CD4-positive, alpha-beta T cell treated with Interleukin-4 for 1 hour (primary cell): Measurements from ENCODE around the gene PAX8.

Source experiments
- DNase-seq, 2 donors: peaks; one replicate each; pipeline ENCODE4 v3.0.0-alpha.2; 2020 to 2022

The PAX8 gene

DNA sequence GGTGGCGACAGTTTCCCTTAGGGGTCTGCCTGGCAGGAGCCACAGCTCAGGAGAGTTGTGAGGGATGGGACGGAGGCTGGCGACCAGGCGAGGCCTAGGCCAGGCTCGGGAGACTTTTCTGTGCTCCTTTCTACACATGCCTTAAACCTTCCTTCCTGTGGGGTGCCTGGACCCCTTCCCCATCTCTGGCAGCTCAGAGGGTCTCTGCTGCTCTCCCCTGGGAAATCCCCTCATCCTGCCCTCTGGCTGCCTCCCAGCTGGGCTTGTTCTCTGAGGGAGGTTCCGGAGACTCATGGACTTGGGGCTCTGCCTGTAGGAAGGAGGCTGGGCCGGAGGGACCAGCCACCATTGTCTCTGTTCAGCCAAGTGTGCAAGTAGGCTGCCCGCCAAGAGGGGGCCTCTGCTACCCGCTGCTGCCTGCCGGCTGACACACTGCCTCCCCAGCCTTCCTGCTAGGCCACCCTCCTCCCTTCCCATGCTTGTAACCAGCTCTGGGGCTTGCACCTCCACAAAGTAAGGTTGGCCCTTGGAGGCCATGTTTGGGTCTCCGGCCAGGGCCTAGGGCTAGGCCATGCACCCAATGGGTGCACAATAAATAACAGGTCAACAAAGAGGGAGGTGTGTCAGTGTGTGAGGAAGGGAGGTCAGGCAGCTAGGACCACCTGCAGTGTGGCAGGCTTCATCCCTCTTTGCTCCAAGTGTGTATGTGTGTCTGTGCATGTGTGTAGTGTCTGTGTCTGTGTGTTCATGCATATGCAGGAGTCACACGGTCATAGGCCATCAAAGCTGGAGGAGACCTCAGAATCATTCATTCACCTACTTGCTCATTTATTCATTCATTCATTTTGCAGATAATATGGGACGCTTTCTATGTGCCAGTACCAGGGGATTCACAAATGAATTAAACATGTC, 76.2 kb downstream of the PAX8 start:
- no peak for DNase-seq

DNA sequence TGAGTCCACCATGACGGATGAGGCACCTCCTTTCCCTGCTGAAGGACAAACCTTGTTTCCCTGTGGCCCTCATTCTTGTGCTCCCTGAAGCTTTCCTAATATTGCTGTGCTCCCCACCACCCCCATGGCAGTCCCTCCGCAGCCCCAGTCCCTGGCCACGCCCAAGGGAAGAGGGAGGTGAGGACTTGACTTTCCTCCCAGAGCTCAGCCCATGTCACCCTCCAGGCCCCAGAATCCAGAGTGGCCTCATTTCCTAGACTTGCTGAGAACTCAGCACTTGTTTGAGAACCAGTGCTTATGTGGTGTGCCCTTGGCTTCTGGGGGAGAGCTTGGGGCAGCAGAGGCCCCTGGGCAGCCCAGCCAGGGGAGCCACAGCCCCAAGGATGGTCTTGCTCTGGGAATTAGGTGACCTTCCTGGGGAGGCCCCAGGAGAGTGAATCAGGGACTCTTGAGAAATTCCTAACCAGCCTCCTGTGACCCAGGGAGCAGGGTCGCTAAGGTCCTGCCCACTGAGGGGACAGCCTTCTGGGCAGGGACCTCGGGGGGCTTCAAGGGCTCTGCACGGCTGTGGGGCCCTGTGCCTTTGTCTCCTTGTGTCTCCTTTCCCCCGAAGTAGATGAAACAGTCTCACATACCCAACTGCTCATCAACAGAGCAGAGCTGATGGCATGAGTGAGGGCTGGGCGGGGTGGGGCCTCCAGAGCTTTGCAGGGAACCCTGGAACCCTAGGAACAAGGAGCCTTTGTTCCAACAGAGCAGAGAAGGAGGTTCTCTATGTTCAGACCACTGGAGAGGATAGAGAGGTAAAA, 77.0 kb downstream of the PAX8 start:
- DNase-seq = no peak

GRCh38 chr2:113200736-113201490, 77.8 kb downstream of the PAX8 start:
- no peak for DNase-seq

GRCh38 chr2:113200236-113200635, 78.5 kb downstream of the PAX8 start:
- DNase-seq = no peak

GRCh38 chr2:113198790-113199612, 79.7 kb downstream of the PAX8 start:
- DNase-seq = peak; percentile 60 to 79

DNA sequence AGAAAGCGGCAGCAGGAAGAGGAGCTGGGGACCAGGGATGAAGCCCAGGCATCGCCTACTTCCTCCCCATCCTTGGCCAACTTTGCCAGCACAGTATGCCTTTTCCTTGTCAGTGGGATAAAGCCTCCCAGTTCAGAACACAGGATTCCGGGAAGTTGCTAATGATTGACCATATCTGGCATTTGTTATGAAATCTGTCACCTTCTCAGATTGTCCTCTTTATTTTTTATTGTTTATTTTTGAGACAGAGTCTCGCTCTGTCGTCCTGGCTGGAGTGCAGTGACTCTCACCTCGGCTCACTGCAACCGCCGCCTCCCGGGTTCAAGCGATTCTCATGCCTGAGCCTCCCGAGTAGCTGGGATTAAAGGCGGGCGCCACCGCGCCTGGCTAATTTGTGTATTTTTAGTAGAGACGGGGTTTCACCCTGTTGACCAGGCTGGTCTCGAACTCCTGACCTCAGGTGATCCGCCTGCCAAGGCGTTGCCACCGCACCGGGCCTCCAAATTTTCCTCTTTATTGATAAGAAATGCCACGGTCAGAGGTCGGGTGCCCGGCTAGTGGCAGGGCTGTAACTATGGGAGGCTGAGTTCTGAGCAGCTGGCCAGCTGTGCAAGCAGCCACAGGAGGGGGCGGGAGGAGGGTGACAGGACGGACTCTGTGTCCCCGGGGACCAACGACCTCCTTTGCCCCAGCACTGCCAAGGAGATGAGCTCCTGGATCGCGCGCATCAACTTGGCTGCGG, 80.5 kb downstream of the PAX8 start:
- DNase-seq = no peak

GRCh38 chr2:113197347-113198047, 81.2 kb downstream of the PAX8 start:
- no peak for DNase-seq

DNA sequence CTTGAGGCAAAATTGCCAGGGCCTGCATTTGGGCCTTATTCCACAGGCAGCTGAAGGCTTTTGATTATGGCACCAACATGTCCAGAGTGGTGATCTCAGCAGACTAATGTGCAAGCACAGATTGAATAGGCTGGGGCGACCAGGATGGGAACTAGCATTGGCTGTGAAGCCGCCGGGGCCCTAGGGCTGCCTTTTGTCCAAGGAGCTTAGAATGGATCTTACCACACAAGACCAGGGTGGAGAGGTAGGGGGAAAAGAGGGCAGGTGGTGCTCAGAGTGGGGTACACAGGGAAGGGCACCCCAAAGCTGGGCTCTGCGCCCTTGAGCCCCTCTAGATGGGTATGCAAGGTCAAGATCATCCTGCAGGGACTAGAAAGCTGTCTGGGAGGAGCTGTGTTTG, 81.9 kb downstream of the PAX8 start:
- no peak for DNase-seq

DNA sequence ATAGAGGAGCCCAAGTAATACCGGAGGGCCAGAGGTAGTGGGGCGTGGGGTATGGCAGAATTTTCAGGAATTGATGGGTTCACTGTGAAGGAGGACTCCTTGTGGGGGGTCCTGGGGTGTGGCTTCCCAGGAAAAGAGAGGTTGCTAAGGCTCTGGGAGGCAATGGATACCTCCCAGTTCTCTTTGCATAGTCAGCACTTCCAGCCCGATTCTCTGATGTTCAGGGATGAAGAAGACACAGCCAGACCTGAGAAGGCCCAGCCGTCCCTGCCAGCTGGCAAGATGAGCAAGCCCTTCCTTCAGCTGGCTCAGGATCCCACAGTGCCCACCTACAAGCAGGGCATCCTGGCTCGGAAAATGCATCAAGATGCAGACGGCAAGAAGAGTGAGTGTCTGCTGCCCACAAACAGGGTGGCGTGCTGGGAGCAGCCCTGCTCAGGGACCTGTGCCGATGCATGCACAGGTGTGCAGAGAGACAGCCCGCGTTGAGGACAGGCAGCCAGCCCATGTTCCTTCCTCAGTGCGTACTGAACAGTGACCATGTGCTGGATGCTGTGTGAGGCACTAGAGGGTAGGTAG, 82.7 kb downstream of the PAX8 start:
- no peak for DNase-seq

DNA sequence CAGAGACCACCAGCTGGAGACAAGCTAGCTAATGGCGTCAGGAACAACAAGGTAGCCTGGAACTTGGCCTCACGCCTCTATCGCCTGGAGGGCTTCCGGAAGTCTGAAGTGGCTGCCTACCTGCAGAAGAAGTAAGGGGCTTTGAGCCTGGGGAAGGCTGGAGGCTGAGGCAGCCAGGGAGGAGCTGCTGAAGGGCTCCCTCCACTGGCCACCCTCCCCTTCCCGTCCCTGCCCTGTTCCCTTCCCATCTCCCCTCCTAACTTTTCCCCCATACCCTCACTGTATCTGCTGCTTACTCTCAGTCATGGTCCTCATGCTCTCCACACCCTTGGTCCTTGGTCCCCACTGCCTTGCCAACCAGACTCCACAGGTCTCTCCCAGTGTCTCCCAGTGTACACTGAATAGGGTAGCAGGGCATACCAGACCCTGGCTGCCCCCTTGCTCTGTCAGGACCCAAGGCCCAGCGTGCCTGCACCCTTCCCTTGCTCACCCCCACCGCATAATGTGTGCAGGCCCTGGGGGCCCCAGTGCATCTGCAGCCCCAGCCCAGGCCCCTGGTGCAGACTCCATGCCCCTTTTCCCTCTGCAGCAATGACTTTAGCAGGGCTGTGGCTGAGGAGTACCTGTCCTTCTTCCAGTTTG, 86.1 kb downstream of the PAX8 start:
- no peak for DNase-seq

DNA sequence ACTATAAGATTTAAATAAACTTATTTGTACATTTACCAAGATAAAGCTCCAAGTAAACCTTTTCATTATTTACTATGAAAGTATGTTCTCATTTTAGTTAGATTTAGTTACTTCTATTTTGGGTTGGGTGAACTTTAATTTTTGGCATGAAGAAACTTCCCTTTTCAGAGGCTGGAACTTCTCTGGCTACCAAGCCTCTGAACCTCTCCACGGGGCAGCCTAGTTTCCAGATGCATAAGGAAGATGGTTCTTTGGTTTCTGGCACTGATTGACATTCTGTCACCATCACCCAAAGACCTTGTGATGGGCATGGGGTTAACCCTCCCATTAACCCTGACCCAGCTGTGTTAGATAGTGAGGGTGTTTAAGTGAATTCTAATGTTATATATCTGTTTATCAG, 87.8 kb downstream of the PAX8 start:
- no peak for DNase-seq

- DNase-seq = no peak
Observed at GRCh38 chr2:113187771-113188170, 91.0 kb downstream of the PAX8 start.

DNA sequence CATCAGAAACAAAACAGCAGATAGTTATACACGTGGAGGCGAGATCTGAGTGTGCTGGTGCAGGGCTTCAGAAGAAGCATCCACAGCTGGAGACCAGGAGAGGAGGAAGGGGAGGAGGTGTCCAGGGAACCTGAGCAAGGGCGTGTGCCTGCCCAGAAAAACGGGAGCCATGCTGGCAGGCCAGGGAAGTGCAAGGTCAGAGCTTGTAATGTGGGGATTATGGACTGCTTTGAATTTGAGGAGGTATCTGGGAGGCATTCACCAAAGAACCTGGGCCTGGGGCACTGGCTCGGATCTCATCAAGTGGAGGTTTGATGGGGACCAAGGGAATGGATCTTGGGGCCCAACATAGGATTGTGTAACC, 92.3 kb downstream of the PAX8 start:
- no peak for DNase-seq

GRCh38 chr2:113185664-113186432, 92.9 kb downstream of the PAX8 start:
- no peak for DNase-seq

DNA sequence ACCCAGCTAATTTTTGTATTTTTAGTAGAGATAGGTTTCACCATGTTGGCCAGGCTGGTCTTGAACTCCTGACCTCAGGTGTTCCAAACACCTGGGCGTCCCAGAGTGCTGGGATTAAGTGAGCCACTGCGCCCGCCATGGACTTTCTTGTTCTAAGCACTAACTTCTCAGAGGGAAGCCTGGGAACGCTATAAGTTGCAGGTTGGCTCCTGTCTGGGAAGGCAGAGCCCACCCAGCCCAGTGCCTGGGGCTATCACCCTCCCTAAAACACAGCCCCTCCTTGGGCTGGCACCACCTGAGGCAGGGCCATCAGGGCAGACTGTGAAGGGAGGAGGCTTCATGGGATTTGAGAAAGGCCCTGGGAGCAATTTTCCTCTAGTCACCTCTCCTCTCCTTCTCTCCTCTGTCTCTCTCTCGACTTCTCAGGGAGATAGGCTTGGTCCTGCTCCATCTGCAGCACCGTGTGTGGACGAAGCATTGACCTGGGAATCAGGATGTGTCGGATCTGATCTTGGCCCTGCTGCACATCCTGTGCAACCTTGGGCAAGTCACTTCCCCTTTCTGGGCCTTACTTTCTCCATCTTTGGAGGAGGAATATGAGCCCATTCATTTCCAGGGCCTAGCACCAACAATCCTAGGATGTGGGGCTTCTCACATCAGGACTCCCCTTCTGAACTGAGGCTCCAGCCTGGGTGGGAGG, 94.0 kb downstream of the PAX8 start:
- no peak for DNase-seq

DNA sequence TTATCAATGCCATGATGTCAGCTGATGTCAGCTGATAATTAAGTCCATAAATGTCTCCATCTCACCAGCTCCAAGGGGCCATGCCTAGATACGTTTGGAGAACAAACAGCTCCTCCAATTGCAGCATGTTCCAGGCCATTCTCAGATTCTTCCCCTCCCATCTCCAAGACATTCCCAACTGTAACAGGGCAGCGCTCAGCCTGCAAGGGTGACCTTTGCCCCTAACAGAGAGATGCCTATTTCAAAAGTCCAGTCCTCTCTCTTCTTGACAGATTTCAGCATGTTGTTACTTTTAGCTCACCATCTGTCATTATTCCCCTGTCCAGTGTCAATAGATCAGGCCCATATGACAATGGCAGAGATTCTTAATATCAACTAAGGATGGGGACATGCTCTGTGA, 95.0 kb downstream of the PAX8 start:
- DNase-seq = no peak

DNA sequence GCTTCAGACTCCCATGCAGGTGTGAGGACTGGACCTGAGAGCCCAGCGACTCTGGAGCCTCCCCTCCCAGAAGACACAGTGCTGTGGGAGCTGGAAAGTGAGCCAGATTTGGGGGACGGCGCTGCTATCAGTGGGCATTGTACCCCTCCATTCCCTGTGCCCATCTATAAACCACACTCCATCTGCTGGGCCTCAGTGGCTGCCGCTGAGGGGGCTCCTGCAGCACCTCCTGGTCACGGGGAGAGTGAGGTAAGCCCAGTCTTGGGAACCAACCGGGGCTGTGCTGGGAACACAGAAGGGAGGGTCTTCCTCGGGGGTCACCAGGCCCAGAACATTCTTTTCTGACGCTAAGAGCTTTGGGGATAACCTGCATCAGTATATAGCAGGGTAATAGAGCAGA, 95.5 kb downstream of the PAX8 start:
- no peak for DNase-seq

- no peak for DNase-seq
Observed at GRCh38 chr2:113182471-113183260, 96.1 kb downstream of the PAX8 start.
